HG03060 (cell line): ENCODE measurements around the gene ARHGAP40.

Experiments used
- ATAC-seq: cut with Tn5 transposase; IDR thresholded peaks from one replicate; pipeline ENCODE4 v1.9.1; 2021; ENCODE audit warnings: low read depth, moderate number of reproducible peaks; ENCODE audit not compliant: unreplicated experiment

The ARHGAP40 gene

GRCh38 chr20:38616457-38616856 is 14.8 kb downstream of the ARHGAP40 start:
- no peak for ATAC-seq

GRCh38 chr20:38617011-38617829 is 15.6 kb downstream of the ARHGAP40 start:
- ATAC-seq = no peak

GRCh38 chr20:38617830-38618196 is 16.2 kb downstream of the ARHGAP40 start:
- ATAC-seq = no peak

- no peak for ATAC-seq
Measured at GRCh38 chr20:38620441-38620840, 18.8 kb downstream of the ARHGAP40 start.

GRCh38 chr20:38623061-38623460 is 21.5 kb downstream of the ARHGAP40 start:
- no peak for ATAC-seq

GRCh38 chr20:38624084-38624483 is 22.5 kb downstream of the ARHGAP40 start:
- no peak for ATAC-seq

GRCh38 chr20:38625896-38626295 is 24.3 kb downstream of the ARHGAP40 start:
- no peak for ATAC-seq

- ATAC-seq = no peak
Measured at GRCh38 chr20:38626921-38627659, 25.5 kb downstream of the ARHGAP40 start.

GRCh38 chr20:38628580-38629470 is 27.2 kb downstream of the ARHGAP40 start:
- ATAC-seq = no peak

GRCh38 chr20:38629979-38630378 is 28.4 kb downstream of the ARHGAP40 start:
- ATAC-seq = no peak

GRCh38 chr20:38630727-38631126 is 29.1 kb downstream of the ARHGAP40 start:
- no peak for ATAC-seq

- no peak for ATAC-seq
Measured at GRCh38 chr20:38631155-38632022, 29.8 kb downstream of the ARHGAP40 start.

- ATAC-seq = no peak
Measured at GRCh38 chr20:38633577-38634093, 32.0 kb downstream of the ARHGAP40 start.

GRCh38 chr20:38635721-38636288 is 34.2 kb downstream of the ARHGAP40 start:
- no peak for ATAC-seq

GRCh38 chr20:38640521-38640920 is 38.9 kb downstream of the ARHGAP40 start:
- no peak for ATAC-seq

GRCh38 chr20:38642498-38642897 is 40.9 kb downstream of the ARHGAP40 start:
- ATAC-seq = no peak

- ATAC-seq = no peak
Measured at GRCh38 chr20:38644588-38645260, 43.1 kb downstream of the ARHGAP40 start.

- no peak for ATAC-seq
Measured at GRCh38 chr20:38645351-38645750, 43.7 kb downstream of the ARHGAP40 start.
